SK-N-MC (cell line): ENCODE measurements around the gene IRS1.

Experiments used
- EZH2 ChIP-seq: fragments of 200-600 bp; sonication (generic); IDR thresholded peaks from one replicate; pipeline ENCODE4 v1.6.1; 2017; ENCODE audit warnings: antibody characterized with exemption
- POLR2AphosphoS5 ChIP-seq: IDR thresholded peaks from 2 replicates; pipeline ENCODE4 v1.6.1; 2012; ENCODE audit warnings: mild to moderate bottlenecking, low read depth, low read length, borderline replicate concordance

DNA sequence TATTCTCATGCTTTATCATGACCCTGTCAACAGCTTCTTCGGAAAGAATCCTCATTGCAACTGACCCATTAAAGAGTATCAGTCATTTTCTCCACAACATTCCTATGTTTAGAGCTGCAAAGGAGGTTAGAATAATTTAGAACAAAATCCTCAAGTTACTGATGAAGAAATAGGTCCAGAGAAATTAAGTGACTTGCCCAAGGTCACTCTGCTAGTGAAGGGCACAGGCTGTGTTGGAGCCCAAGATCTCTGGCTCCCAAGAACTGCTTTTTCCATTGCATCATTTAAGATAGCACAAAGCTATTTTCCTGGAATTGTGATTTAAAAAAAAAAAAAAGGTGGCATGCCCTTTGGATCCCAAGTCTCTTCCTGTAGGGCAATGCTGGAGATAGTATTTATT is 9.6 kb downstream of the IRS1 start:
- TF ChIP-seq POLR2AphosphoS5 (no peak), EZH2 (no peak)
